HG02970 (cell line): ENCODE results near the gene CSTB.

Source experiments
- ATAC-seq: cut with Tn5 transposase; IDR thresholded peaks from one replicate; pipeline ENCODE4 v1.9.1; 2021; ENCODE audit warnings: mild to moderate bottlenecking, moderate library complexity, moderate number of reproducible peaks; ENCODE audit not compliant: unreplicated experiment, low FRiP score

Gene CSTB

DNA sequence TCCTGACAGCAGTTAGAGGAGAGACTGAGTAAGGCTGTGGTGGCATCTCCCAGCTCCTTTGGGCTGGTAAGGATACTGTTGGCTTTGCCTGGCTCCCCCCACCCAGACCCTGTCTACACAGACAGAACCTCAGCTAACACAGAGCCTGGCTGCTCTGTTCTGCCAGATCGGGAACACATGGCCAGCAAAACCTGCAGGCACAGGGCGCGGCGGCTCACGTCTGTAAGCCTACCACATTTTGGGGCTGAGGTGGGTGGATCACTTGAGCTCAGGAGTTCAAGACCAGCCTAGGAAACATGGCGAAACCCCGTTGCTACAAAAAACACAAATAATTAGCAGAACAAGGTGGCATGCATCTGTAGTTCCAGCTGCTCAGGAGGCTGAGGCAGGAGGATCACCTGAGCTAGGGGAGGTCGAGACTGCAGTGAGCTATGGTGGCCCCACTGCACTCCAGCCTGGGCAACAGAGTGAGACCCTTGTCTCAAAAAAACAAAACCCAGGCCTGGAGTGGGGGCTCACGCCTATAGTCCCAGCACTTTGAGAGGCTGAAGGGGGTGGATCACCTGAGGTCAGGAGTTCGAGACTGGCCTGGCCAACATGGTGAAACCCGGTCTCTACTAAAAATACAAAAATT lies 6.7 kb downstream of the CSTB start:
- ATAC-seq: no peak

DNA sequence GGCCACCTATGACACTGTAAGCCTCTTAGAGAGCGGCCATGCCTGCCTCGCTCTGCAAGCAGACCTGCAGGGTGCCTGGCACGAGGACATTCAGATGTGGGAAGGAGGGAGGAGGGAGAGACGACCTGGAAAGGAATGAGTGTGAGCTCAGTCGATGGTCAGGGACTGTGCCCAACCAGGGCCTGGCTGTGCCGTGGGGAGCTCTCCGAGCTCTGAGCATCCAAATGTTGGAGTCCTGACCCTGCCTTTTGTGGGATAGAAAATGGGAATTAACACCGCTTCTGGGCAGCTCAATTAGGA lies 7.3 kb downstream of the CSTB start:
- ATAC-seq: no peak

- no peak for ATAC-seq
These were observed 7.9 kb downstream of the CSTB start for GRCh38 chr21:43767984-43768867.

DNA sequence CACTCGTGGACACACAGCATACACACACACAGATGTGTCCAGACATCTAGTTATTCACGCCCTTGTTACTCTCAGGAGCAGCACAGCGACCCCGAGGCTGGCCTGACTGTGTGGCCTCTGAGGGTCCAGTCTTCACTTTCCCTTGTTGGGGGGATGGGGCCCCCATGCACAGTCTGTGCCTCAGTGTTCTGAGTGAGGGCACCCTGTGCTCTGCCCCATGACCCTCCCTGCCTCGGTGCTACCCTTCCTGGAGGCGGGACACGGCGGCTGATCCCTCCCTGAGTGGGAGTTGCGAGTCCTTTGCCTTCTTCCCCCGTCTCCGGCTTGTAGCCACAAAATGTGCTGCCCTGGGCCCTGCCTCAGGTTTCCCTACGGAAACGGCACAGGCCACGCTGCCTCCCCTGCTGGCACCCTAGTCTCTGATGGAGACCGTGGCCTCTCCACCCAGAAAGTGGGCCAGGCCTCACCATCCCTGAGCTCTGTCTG lies 8.6 kb downstream of the CSTB start:
- ATAC-seq: no peak

GRCh38 chr21:43766734-43767497 lies 9.2 kb downstream of the CSTB start:
- no peak for ATAC-seq

DNA sequence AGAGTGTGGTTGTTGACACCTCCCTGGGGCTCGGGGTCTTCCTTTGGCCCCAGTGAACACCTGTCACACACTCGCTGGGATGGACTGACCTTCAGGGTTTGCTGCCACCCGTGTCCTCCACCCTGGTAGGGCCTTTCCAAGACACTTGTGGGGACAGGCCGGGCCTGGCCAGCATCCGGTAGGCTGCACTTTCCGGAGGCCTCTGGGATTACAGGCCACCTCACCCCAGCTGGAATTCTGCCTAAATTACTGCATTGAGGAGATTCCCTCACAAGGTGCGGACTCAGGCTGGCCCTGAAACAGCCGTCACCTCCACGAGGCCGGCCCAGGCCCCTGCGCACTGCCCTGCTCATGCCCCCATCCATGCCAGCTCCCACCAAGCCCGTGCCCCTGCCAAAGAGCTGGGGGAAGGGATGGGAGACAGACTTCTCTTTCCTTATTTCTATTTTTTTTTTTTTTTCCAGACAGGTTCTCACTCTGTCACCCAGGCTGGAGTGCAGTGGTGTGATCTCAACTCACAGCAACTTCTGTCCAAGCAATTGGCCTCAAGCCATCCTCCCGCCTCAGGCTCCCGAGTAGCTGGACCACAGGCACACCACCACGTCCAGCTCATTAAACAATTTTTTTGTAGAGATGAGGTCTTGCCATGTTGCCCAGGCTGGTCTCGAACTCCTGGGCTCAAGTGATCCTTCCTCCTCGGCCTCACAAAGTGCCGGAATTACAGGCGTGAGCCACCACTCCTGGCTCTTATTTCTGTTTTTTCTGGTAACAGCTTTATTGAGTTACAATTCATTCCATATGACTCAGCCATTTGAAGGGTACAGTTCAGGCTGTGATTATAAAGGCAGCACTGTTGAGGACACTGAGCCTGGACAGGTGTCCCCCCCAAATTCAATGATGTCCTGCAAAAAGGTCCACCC lies 11.3 kb downstream of the CSTB start:
- ATAC-seq: no peak

DNA sequence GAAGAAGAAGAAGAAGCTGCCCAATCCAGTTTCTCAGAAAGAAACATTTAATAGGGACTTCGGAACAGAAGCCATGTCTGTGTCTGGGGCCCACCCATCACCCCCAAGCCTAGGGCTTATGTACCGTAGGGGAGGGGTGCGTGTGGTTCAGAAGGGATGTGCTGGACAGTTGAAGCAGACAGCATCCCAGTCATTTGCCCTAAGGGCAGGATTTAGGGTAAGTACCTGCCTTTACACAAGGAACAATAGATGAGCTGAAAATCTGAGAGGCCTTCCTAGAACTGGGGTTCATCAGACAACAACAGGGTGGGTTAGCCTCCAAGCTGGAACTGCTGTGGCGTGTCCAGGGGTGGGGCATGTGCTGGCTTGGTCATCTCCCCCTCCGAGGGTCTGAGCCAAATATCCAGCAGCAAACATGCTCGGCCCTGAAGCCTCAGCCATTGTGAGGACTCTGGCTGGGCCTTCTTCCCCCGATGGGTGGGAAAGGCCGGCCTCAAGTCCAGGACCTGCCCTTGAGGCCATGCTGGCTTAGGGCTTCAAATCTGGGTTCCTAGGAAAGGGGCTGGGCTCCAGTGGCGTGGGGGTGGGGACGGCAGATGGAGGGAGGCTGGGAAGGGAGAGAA lies 12.1 kb downstream of the CSTB start:
- ATAC-seq: no peak

DNA sequence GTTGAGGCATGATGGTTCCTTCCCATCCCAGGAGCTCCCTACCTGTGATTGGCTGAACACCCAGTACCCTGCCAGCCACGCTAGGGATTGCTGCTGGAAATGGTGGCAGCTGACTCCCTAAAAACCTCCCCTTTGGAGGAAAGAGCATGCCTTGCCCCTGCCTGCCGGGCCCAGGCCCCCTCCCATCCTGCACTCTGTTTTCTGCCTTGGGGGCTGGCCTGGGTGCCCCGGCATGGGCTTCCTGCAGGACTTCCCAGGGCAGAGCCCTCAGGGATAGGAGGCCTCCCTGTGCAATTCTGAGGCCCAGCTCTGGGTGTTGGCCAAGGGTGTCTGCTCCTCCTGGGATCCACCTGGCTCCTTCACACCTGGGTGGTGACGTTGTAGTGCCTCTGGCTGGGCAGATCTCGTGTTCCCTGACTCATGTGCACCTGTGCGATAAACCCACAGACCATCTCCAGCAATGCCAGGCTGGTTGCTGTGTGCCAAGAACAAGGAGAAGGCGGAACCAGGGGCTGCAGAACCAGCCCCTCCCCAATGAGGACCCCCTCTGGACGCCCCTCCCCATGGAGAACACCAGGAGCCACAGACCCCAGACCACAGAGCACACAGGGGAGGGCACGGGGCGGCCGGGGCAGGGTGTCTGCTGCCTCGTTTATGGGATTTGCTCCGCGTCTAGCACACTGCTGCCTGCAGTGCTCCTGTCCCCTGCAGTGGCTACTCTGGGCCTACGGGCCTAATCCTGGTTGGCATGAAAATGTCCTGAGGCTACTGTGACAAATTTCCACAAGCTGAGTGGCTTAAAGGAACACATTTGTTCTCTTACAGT lies 13.6 kb downstream of the CSTB start:
- no peak for ATAC-seq

- no peak for ATAC-seq
These were observed 14.2 kb downstream of the CSTB start for GRCh38 chr21:43761886-43762285.

GRCh38 chr21:43760391-43760958 lies 15.6 kb downstream of the CSTB start:
- no peak for ATAC-seq

DNA sequence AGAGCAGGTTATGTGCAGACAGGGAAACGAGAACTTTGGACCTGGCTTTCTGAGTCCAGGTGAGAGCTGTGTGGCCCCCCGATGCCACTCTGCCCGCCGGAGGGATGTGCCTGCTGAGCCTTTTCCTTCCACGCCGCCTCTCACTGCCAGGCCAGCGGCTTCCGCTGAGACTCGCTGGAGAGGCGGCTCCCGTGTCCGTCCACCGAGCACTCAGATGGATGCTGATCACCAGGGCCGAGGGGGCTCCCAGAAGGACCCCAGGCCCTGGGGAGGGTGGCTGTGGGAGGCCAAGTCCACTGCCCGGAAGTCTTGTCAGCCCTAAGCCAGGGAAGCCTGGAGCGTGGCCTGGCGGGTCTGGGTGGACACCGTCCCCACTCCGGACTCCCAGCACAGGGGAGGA lies 16.5 kb downstream of the CSTB start:
- no peak for ATAC-seq

DNA sequence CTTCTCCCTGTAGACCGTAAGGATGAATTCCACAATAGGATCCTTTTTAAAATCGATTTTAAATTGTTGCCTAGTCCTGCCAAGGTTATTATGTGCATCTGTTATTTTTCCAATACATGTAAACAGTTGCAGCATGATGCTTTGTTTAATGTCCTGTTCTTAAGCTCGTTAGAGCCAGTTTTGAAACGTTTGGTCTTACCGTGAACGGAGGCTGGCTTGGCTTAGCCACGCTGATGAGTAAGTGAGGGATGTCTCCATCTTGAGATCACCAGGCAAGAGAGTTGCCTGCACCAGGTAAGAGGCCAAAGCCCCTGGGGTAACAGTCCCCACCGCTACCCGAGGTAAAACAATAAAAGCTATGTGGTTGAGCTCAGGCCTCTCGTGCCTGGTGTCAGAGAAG lies 17.3 kb downstream of the CSTB start:
- ATAC-seq: no peak

GRCh38 chr21:43758111-43758641 lies 17.9 kb downstream of the CSTB start:
- ATAC-seq: no peak

DNA sequence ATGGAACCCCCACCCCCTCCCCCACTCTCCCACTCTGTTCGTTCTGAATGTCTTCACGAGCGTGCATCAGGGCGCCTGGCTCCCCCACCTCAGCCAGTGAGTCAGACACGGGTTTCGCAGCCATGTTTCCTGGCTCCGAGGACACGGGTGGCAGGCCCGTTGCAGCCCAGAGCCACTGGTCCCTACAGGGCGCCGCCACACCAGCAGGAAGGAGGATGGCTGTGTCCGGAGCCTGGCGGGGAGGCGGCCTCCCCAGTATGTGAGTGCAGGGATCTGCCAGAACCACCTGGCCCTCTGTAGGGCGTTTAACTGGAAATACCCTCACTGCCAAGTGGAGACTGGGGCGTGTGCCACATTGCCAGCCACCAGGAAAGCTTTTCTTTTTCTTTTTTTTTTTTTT lies 18.5 kb downstream of the CSTB start:
- ATAC-seq: no peak

DNA sequence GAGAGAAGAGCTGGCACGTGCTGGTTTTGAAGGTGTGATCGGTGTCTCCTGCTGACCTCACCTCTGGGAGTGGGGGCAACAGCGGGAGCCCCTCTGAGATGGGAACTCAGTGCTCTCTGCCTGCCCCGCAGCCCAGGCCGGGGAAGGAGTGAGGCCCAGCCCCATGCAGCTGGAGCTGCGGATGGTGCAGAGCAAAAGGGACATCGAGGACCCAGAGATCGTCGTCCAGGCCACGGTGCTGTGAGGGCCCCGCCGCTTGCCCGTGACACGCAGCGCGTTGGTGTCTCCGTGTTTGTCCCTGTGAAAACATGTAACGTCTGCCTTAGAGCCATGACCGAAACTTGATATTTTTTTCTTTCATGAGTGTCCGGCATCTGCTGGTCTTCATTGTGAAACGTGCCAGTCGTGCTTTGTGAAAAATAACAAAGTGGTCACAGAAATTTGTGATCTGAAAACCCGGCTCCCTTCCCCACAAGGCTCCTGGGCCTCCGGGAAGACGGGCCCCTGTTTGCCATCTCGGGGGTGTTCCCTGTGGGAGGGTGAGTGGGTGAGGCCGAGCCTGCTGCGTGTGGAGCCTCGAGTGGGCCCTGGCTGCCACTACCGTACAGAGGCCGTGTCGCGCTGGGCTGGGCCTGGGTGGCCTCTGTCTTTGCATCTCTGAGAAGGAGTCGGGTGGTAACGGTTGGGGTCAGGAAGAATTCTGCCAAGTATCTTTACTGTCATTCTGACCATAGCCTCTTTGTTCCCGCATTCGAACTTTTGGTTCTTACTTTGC lies 20.1 kb downstream of the CSTB start:
- no peak for ATAC-seq

DNA sequence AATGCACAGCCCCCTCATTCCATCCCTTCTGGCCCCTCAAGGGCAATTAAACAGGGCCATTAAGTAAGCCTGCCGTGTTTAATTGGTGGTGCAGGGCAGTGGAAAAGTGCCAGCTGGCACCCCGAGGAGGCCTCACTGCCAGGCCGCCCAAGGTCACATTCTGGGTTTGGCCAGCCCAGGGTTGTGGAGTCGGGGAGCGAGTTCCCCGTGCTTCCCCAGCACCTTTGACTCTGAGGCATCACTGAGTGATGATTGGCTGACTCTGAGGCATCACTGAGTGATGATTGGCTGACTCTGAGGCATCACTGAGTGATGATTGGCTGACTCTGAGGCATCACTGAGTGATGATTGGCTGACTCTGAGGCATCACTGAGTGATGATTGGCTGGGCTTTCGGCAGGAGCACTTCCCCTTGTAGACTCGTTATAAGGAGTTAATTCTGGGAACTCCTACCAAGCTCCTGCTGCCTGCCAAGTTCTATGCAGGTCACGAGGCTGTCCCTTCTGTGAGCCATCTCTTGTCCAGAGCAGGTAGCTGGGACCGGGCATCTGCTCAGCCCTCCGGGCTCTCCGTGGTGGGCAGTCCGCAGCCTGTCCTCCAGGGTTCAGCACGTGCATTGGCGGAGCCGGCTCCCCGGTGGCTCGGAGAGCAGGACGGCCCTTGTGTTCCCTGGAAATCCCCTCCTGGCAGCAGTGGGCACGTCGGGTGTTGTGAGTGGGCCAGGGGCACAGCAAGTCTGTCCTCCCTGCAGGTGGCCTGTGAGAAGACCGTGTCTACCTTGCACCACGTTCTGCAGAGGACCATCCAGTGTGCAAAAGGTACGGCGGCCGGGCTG lies 20.9 kb downstream of the CSTB start:
- no peak for ATAC-seq

DNA sequence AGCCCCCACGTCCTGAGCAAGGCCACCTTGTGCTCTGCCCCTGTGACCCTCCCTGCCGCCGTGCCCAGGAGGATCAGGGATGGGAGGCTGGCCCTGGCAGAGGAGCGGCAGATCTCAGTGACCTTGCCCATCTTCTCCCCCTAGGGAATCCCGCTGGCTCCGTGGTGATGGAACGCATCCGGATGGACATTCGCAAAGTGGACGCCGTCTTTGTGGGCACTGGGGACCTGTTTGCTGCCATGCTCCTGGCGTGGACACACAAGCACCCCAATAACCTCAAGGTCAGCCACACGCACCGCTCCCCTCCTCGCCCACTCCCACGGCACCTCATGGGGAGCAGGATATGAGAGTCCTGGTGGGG lies 22.7 kb downstream of the CSTB start:
- ATAC-seq: no peak
